COLO829 (cell line): ENCODE results near the gene NHP2.

Experiments used
- DNase-seq: peaks from one replicate; pipeline ENCODE4 v3.0.0; 2012; ENCODE audit warnings: low spot score

Gene NHP2

GRCh38 chr5:178174456-178174855 is 20.8 kb upstream of the NHP2 start:
- DNase-seq, result no peak

GRCh38 chr5:178170455-178170854 is 16.8 kb upstream of the NHP2 start:
- DNase-seq, result no peak

- no peak for DNase-seq
Observed at GRCh38 chr5:178165581-178165980, 11.9 kb upstream of the NHP2 start.

GRCh38 chr5:178163772-178164735 is 10.4 kb upstream of the NHP2 start:
- DNase-seq, result peak; percentile 62

GRCh38 chr5:178162481-178162880 is 8.8 kb upstream of the NHP2 start:
- DNase-seq, result no peak

DNA sequence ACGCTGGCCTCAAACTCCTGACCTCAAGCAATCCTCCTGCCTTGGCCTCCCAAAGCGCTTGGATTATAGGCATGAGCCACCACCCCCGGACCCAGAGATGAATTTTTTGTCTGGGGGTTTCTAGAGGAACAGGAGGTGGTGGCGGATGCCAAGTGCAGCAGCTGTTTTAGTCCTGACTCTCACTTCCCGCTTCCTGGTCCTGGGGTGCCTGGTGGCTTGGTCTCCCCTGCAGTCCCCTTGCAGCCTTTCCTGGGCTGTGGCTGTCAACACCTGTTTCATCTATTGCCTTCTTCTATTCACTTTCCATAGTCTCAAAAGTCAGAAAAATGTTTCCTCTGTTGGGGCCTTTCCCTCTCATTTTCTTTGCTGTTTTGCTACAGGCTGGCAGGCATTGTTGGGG is 6.5 kb upstream of the NHP2 start:
- DNase-seq, result no peak

GRCh38 chr5:178155065-178155464 is 1.4 kb upstream of the NHP2 start:
- DNase-seq, result no peak

DNA sequence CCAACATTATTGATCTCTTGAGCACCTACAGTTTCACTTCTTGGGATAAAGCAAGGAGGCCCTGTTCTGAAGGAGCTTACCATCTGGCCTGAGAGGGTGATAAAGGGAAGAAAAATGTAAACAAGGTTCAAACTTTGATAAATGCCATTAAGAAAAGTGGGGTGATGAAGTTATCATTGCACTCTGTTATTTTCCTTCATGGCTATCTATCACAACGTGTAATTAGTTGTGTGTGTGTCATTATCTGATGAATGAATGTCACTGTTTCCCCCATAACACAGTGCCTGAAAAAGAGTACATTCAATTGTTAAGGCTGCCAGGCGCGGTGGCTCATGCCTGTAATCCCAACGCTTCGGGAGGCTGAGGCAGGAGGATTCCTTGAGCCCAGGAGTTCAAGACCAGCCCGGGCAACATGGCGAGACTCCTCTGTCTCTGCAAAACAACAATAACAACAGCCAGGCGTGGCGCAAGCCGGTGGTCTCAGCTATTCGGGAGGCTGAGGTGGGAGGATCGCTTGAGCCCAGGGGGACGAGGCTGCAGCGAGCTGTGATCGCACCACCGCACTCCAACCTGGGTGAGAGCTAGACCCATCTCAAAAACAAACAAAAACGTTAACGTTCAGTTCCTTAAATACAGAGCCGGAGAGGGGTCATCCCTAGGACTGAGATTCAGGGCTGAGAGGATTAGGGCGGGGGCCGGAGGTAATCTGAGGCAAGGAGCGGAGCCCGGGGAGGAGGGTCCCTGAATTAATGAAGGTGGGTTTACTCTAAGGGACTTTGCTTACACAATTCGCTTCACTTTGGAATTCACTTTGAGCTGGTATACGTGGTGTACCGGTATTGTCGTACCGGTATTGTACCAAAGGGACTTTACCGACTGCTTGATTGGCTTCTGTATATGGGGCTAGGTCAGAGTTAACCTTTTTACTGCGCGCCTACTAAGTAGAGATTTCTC is 917 bp downstream of the NHP2 start:
- DNase-seq, result no peak

- DNase-seq, result no peak
Observed at GRCh38 chr5:178150977-178151734, 2.5 kb downstream of the NHP2 start.

DNA sequence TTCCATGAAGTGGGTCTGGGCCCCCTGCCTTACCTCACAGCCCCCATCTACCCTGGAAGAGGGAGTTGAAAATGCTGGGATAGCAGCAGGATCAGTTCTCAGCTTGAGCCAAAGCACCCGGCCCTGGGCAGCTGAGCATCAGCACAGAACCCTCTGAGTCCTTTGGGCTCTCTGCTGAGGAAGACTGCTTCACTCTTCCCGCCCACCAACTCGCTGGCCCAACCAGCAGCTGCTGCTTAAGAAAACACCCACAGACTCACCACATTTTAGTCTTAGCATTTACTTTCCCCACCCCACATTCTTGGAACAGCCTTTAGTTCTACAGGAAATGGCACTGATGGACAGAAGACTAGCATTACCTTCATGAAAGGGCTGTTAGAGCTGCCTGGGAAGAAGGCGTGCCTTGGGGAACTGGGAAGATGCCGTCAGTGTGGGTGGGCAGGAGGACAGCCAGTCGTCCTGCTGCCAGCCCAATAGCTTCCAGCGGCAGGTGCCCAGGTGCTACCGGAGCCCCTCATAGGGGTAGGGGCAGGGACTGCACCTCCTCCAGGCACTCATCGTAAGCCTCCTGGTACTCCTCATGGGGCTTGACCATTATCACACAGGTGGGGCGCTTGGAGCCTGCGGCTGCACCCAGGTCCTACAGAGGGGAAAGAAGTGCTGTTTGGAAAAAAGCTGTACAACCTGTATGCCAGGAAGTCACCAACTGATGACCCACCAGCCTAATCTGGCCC is 4.3 kb downstream of the NHP2 start:
- no peak for DNase-seq

DNA sequence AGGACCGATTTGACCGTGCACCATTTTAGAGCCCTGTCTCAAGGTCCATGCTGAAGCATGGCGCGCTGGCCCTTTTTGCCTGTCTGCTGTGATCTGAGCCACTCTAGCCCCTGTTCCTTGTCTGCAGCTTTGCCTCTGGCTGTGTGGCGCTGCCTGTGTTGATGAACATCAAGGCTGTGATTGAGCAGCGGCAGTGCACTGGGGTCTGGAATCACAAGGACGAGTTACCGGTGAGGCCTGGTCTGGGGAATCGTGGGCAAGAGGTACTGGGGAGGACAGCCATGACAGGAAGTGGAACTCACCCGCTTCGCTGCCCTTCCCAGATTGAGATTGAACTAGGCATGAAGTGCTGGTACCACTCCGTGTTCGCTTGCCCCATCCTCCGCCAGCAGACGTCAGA is 6.3 kb downstream of the NHP2 start:
- DNase-seq, result no peak

DNA sequence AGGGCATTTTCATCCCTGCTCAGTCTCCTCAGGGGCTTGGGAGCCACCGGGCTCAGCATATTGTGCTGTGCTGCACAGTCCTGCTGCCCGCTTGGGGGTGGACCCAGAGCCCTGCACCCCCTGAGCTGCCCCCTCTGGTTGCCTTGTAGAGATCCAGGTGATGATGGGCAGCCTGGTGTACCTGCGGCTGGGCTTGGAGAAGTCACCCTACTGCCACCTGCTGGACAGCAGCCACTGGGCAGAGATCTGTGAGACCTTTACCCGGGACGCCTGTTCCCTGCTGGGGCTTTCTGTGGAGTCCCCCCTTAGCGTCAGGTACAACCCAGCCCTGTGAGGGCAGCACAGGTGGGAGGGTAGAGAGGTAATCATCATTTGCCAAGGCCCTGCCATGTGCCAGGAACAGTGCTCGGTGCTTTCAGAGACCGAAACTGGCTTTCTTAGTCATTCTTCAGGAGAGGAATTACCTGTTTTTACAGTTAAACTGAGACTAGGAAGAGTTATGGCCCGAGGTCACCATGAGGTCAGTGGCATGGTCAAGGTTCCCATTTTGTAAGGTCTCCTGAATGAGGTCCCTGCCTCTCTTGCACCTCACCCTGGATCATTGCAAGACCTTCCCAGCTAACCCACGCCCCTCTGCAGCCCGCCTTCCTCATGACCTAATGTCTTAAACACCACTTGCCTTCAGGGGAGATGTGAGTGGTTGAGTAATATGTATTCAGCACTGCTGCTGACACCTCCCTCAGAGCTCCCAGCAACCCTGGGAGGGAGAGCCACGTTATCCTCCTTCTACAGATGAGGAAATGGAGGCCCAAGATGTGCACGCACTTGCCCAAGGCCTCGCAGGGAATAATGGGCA is 7.5 kb downstream of the NHP2 start:
- no peak for DNase-seq

- no peak for DNase-seq
Observed at GRCh38 chr5:178143901-178144300, 9.8 kb downstream of the NHP2 start.

DNA sequence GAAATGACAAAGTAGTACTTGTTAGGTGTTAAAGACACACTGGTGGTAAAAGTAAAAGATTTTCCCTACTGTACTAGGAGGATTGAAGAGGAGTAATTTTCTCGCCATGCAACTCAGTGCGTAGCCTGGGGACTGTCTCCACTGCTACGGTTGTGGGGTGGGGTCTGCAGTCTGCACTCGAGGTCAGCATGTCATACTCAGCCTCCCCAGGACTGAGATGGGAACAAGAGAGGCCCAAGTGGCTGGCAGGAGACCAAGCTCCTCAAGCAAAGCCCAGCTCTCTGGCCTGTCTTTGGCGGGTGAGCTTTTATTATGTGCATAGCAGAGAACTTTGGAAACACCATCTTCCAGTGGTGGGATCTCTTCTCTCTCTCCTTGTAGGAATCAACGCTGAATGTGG is 10.4 kb downstream of the NHP2 start:
- DNase-seq, result no peak

- no peak for DNase-seq
Observed at GRCh38 chr5:178142642-178143041, 11.0 kb downstream of the NHP2 start.

DNA sequence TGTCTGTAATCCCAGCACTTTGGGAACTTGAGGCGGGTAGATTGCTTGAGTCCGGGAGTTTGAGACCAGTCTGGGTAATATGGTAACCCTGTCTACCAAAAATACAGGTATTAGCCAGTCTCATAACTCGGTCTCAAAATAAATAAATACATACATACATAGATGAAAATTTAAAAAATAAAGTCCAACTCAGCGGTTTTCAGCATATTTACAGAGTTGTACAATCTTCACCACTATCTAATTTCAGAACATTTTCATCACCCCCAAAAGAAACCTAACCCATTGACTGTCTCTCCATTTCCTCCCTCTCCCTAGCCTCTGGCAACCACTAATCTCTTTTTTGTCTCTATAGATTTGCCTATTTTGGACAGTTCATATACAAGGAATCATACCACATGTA is 12.1 kb downstream of the NHP2 start:
- no peak for DNase-seq

- DNase-seq, result no peak
Observed at GRCh38 chr5:178137991-178138390, 15.7 kb downstream of the NHP2 start.

- no peak for DNase-seq
Observed at GRCh38 chr5:178136990-178137389, 16.7 kb downstream of the NHP2 start.

DNA sequence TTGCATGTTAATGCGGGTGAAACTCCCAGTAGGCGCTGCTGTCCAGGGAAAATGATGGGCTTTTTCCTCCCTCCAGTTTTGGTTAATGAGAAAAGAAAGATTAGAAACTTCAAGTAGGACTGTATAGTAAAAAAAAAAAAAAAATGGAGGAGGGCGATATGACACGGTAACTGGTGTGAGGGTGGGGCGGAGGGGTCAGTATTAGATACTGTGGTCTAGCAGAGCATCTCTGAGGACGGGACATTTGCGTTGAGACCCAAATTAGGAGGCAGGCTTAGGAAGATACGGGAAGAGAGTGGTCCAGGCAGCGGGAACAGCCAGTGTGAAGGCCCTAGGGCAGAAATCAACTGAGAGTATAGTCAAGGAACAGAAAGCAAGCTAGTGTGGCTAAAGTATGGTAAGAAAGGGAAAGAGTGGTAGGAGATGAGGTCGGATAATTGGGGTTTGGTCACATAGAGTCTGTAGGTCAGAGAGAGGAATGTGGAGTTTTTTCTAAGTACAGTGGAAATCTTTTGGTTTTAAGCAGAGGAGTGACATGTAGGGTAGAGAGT is 22.2 kb downstream of the NHP2 start:
- DNase-seq, result no peak
